ENCODE measurements around the gene GJA3.

GJA3 gene

GRCh38 chr13:20150561-20150960, 10.3 kb downstream of the GJA3 start:
- DNase-seq (ENCODE audit: low read depth): no peak

- DNase-seq (ENCODE audit: low read depth): no peak
Measured at GRCh38 chr13:20149762-20150161, 11.1 kb downstream of the GJA3 start.

GRCh38 chr13:20148501-20149183, 12.2 kb downstream of the GJA3 start:
- DNase-seq (ENCODE audit: low read depth): no peak

- DNase-seq (ENCODE audit: low read depth): no peak
Measured at GRCh38 chr13:20146381-20146780, 14.5 kb downstream of the GJA3 start.

GRCh38 chr13:20145521-20145920, 15.3 kb downstream of the GJA3 start:
- no peak for DNase-seq (ENCODE audit: low read depth)

- no peak for DNase-seq (ENCODE audit: low read depth)
Measured at GRCh38 chr13:20144141-20144850, 16.6 kb downstream of the GJA3 start.

- no peak for DNase-seq (ENCODE audit: low read depth)
Measured at GRCh38 chr13:20142927-20143480, 17.8 kb downstream of the GJA3 start.

GRCh38 chr13:20142023-20142926, 18.6 kb downstream of the GJA3 start:
- DNase-seq (ENCODE audit: low read depth): no peak

GRCh38 chr13:20141238-20142022, 19.4 kb downstream of the GJA3 start:
- DNase-seq (ENCODE audit: low read depth): no peak

GRCh38 chr13:20140487-20140886, 20.4 kb downstream of the GJA3 start:
- DNase-seq (ENCODE audit: low read depth): no peak

- DNase-seq (ENCODE audit: low read depth): no peak
Measured at GRCh38 chr13:20137875-20138274, 23.0 kb downstream of the GJA3 start.

- DNase-seq (ENCODE audit: low read depth): no peak
Measured at GRCh38 chr13:20136781-20137703, 23.8 kb downstream of the GJA3 start.

- no peak for DNase-seq (ENCODE audit: low read depth)
Measured at GRCh38 chr13:20134732-20135131, 26.1 kb downstream of the GJA3 start.

- no peak for DNase-seq (ENCODE audit: low read depth)
Measured at GRCh38 chr13:20132052-20132634, 28.7 kb downstream of the GJA3 start.

GRCh38 chr13:20131057-20131832, 29.6 kb downstream of the GJA3 start:
- DNase-seq (ENCODE audit: low read depth): no peak

- DNase-seq (ENCODE audit: low read depth): no peak
Measured at GRCh38 chr13:20130652-20131051, 30.2 kb downstream of the GJA3 start.

- DNase-seq (ENCODE audit: low read depth): no peak
Measured at GRCh38 chr13:20130012-20130411, 30.8 kb downstream of the GJA3 start.

GRCh38 chr13:20129076-20129475, 31.8 kb downstream of the GJA3 start:
- DNase-seq (ENCODE audit: low read depth): no peak

GRCh38 chr13:20128459-20128931, 32.4 kb downstream of the GJA3 start:
- no peak for DNase-seq (ENCODE audit: low read depth)
